HPDE6-E6E7 (cell line): ENCODE data around the gene VTI1A.

Source experiments
- DNase-seq: peaks from one replicate; pipeline ENCODE4 v3.0.0; 2011; ENCODE audit warnings: missing footprints; ENCODE audit errors: extremely low spot score

VTI1A gene

GRCh38 chr10:112755446-112756234 lies 308.6 kb downstream of the VTI1A start:
- no peak for DNase-seq

GRCh38 chr10:112756235-112756527 lies 309.2 kb downstream of the VTI1A start:
- DNase-seq, result no peak

GRCh38 chr10:112758961-112759360 lies 311.9 kb downstream of the VTI1A start:
- DNase-seq, result no peak

- DNase-seq, result no peak
Observed at GRCh38 chr10:112759496-112759895, 312.5 kb downstream of the VTI1A start.

GRCh38 chr10:112761256-112761655 lies 314.2 kb downstream of the VTI1A start:
- no peak for DNase-seq

- no peak for DNase-seq
Observed at GRCh38 chr10:112763916-112764520, 317.0 kb downstream of the VTI1A start.

- DNase-seq, result no peak
Observed at GRCh38 chr10:112765717-112766235, 318.8 kb downstream of the VTI1A start.

GRCh38 chr10:112766636-112767035 lies 319.6 kb downstream of the VTI1A start:
- no peak for DNase-seq

GRCh38 chr10:112767156-112767555 lies 320.1 kb downstream of the VTI1A start:
- no peak for DNase-seq

- DNase-seq, result no peak
Observed at GRCh38 chr10:112768121-112768520, 321.1 kb downstream of the VTI1A start.

GRCh38 chr10:112769081-112769480 lies 322.1 kb downstream of the VTI1A start:
- no peak for DNase-seq

- DNase-seq, result no peak
Observed at GRCh38 chr10:112769611-112770370, 322.8 kb downstream of the VTI1A start.

GRCh38 chr10:112771733-112772132 lies 324.7 kb downstream of the VTI1A start:
- no peak for DNase-seq

- no peak for DNase-seq
Observed at GRCh38 chr10:112773783-112774182, 326.8 kb downstream of the VTI1A start.

GRCh38 chr10:112774210-112774609 lies 327.2 kb downstream of the VTI1A start:
- no peak for DNase-seq

GRCh38 chr10:112774798-112775197 lies 327.8 kb downstream of the VTI1A start:
- DNase-seq, result no peak

- no peak for DNase-seq
Observed at GRCh38 chr10:112775381-112775780, 328.4 kb downstream of the VTI1A start.

- no peak for DNase-seq
Observed at GRCh38 chr10:112775892-112776674, 329.1 kb downstream of the VTI1A start.

- no peak for DNase-seq
Observed at GRCh38 chr10:112778579-112778978, 331.6 kb downstream of the VTI1A start.

- DNase-seq, result no peak
Observed at GRCh38 chr10:112779025-112779770, 332.2 kb downstream of the VTI1A start.
